IPS DF 19.7 (cell line): Measurements from ENCODE around the gene ZC2HC1B.
A peak's percentile ranks its signal among the peaks of the same experiment; 100 is the strongest.

Experiments
- DNase-seq: peaks from one replicate; pipeline ENCODE4 v3.0.0-alpha.2; 2013; ENCODE audit warnings: low read depth, low spot score

Gene ZC2HC1B

DNA sequence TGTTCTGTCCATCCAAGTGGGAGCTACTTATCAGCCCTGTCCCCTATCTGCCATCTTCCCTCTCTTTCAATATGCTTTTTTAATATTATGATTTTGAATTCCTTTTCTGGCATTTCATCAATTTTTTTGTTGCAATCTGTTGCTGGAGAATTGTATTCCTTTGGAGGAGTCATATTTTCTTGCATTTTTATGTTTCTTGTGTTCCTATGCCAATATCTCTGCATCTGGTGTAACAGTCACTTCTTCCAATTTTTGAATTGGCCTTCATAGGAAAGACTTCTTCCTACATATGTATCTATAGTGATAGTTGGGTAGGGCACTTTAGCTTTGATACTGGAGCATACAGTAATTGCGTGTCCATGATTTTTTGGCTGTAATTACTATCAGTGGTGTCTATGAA is 70.1 kb downstream of the ZC2HC1B start:
- no peak for DNase-seq

DNA sequence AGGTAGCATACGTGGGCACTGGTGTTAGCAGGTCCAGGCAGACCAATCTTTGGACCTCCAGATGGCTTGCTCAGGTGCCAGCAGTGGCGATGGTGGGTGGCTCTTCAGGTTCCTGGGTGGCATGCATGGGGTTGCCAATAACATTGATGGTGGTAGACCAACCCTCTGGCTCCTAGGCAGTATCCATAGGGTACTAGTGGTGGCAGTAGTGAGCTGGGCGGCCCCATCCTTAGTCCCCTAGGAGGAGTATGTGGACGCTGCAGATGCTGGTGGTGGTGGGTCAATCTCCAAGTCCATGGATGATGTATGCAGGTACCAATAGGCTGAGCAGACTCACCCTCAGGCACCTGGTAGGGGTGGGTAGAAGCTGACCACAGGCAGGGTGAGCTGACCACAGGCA is 70.6 kb downstream of the ZC2HC1B start:
- DNase-seq = no peak

DNA sequence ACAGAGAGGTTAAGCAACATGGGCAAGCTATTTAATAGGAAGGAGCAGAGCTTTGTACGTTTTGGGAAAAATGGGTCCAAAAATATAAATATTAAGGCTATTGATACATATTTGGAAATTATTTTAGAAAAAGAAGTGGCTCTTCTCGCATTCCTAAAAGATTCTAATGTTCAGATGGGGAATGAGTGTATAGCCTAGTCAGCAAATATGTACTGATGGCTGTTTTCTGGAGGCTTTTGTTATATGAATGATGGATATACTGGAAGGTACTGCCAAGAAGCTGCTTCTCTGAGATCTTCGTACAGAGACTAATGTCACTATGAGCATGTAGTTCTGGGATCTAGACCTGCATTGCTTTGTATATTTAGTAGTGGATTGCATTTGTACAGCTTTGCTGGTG is 72.1 kb downstream of the ZC2HC1B start:
- DNase-seq = no peak

DNA sequence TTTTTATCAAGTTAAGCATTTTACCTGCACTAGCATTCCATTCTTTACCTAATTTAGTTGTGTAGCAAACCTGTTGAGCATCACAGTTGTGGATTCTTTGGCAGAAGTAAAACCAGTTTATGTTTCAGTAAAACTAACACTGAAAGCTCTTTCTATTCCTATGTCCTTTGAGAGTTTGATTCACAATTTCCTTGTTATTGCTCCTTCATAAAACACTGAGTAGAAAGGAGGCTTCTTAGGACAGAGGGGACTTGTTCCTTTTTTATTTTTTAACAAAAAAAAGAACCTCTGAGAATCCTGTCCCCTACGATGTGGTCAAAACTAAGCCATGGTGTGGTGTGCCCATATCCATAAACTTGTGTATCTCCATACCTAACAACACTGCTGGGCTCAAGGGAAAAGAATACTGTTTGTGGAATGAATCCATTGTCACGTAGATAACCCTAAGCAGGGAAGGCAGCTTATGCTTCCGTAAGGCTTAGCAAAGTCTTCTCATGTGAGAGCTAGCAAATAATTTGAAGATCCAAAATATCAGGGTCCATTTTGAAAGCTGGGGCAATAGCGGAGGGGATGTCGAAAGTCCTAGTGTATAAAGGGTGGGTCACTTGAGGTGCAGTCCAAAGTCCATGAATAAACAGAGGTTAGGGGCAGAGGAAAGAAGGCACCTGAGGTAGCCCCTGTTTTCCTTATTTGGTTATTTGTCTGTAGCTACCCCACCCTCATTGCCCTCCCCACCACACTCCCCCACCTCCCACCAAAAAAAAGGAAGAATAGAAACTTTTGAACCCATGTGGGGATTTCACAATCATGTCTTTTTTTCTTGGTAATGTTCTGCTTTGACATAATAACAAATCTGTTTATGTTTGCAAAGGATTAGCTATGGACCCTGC is 72.7 kb downstream of the ZC2HC1B start:
- DNase-seq = no peak

DNA sequence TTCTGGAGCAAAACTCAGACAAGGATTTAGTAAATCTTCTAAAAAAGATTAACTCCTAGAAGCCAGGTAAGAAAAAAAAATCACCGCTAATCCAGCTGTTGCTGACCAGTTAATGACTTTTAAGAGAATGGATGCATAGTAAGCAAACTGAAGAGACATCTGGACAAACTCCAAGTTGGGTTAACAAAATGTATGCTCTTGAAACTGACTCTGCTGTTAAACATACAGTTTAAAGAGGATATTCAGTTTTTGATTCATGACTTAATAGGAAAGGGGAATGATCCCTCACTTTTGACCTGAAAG is 73.3 kb downstream of the ZC2HC1B start:
- no peak for DNase-seq

DNA sequence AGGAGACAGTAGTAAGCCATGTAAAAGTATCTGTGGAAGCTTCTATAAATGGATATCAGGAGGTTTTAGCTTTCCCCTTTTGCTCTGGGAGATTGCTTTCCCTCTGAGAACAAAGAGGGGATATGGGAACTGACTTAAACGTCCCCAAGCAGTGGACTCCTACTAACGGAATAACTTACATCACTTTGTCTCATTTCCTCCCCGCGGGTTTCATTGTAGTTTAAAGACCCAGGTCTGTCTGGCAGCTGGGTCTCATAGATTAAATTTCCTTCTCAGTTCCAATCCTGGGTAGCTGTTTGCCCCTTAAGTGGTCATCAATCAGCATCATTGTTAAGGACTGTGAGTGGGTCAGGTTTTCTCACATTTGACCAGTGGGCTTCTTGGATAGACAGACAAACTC is 75.1 kb downstream of the ZC2HC1B start:
- DNase-seq = no peak

DNA sequence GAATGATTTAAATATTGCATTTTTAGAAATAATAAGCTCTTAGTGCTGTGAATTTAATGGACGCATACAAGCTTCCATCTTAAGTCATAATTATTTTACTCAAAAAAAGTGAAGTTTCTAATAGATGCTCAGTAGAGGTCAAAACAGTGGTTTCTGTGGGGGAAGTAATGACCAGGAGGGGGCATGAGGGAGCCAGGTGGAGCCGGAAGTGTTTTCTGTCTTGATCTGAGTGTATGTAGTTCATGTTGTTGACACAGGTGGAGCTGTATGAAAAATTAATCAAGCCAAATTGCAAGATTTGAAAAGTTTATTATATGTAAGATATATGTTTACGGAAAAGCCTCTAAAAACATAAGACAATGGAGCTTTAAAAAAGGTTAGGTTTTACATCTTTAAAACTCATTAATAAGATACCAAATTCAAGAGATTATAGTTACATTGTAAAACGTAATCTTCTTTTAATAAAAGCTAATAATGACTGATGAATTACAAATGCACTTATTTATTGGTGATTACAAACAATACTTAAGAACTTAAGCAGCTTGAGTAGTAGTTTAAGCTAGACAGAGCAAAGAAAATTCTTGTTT is 75.8 kb downstream of the ZC2HC1B start:
- DNase-seq = no peak

DNA sequence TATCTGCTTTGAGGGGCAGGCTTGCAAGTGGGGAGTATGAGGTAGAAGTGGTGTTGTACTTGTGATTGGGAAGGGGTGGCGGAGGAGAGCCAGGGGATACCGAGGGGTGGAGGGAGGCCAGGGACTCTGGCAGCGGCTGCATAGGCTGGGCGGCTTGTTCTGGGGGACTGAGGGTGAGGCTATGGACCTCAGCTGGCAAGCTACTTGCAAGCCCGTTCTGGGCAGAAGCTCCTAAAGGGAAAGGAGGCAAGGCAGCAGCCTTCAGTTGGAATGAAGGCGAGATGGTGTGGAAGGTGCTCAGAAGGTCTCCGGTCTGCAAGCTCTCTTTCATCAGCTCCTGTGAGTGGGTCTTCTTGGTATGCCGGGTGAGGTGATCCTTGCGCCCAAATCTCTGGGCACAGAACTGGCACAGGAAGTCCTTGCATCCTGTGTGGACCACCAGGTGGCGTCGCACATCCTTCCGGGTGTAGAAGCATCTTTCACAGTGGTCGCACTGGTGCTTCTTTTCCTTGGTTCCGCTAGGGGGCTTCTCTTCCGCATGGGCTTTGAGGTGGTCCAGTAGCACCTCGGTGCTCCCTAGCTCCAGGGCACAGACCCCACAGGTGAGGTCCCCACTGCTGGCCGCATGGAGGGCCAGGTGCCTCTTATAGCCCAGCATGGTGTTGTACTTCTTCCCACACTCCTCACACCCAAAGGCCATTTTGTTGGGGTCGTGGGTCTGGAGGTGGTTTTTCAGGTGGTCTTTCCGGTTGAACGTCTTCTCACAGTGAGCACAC is 77.8 kb downstream of the ZC2HC1B start:
- DNase-seq = peak; percentile 86

DNA sequence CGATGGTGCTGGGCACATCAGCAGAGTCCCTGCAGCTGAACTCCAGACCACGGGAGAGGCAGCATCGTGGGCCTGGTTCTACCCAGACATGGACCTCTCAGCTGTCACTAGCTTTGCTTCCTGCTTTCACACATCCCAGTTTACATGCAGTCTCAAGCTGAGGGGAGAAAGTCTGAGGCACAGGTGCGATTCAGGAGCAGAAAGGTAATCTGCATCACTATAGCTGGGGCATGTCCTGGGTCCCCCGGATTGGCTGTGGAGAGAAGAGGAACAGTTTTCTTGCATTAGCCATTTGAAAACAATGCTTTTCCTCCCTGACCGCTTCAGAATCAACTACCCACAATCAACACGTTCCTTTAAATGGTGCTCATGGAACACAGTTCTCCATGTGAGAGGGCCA is 83.9 kb downstream of the ZC2HC1B start:
- no peak for DNase-seq

DNA sequence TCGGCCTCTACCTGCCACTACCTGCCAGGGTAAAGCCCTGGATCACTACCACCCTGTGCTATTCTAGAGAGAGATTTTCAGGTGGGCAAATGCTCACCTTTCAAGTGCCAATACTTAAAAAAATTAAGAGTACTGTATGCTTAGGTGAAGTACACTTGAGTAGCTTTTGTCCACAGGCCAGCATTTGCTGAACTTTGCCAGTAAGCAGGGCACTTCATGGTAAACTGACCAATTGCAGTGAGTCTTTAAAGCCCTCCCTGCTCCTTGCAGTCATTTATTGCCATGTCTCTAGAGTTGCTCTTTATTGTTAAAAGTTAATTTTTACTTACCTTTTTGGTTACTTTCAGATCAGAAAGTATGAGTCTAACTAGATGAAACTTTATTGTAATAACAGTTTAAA is 85.3 kb downstream of the ZC2HC1B start:
- no peak for DNase-seq

DNA sequence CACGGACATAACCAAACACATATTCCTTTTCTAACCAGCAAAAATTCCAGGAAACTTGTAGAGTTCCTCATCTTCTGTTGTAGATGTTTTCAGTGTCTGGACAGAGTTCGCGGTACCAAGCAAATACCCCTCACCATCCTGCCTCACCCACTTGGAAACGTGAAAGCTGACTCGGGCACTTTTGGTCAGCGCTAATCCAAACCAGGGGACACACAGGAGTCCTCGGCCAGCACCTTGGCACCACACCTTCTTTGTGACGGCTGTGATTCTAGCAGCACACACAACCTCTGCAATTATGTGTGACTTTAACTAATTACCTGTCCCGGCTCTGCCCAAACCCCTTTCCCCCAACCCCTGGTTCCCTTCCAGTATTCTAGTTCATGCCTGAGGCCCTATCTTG is 85.7 kb downstream of the ZC2HC1B start:
- DNase-seq = no peak

DNA sequence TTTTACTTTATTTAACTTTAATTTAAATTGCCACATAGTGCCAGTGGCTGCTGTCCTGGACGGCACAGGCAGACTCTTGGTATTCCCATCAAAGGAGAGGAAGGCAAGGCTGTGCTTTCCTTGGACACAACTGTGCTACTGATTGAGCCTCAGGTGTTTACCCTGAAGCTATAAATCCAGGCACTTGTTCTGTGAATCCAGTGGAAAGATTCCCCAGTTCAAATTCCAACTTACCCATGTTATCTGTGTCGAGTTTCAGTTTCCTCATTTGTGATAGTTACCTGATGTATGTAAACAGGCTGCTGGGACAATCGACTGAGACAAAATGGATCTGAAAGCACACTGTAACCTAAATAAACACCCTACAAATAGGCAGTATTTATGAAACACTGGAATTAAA is 86.6 kb downstream of the ZC2HC1B start:
- DNase-seq = no peak

DNA sequence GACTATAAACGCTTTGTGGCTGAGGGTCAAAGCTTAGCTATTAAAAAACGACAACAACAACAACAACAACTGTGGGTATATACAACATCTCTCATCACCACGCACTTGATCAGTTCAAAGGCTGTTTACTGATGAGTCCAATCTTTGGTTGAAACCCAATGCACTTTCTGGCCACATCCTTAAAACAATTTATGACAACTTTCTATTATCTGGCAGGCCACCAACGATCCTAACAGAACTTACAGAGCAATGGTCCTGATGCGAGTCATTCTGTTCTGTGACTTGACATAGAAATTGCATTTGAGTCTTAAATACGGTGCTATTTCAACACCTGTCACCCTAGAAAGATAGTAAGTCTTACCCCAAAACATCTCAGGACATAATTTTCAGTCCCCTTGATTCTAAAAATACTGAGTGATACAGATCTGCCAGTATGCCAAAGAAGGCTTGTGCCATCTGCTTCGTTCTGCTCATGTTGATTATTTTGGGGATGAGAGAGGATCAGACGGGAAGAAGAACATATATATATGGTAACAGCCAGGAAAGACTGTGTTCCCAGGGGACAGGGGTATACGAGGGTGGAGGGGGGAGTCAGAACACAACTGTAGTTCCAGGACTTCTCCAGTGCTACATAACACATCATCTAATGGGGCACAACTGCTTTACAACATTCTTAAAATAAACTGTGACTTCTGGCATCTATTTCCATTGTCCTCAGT is 87.9 kb downstream of the ZC2HC1B start:
- no peak for DNase-seq

DNA sequence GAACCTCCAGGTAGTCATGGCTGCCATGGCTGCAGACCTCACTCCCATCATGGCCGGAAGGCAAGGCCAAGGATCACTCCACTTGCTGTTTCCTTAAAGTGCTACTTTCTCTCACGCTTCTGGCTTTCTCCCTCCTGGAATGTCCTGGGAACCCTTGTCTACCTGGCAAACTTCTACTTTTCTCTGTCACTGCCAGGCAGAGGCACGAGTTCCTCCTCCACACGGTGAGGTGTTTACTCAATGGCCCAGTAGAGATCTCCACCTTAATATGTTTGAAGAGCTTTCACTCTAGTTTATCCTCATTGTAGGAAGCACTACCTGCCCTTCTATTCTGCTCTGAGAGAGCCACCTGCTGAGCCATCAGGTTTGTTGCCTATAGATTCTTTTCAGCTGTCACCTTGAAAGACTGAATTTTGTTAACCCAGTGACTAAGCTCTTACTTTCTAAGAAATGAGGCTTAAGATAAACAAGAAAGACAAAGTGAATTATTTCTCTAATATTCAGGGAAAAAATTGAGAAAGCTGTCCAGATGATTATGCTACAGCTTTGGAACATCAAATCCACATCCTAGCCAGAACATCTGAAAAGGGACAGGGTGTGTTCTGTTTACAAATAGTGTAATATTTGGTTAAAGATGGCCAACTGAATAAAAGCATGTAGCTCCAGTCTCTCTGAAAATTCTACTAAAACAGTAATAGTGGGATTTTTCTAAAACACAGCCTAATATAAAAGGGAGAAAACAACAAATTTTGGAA is 88.8 kb downstream of the ZC2HC1B start:
- DNase-seq = no peak

DNA sequence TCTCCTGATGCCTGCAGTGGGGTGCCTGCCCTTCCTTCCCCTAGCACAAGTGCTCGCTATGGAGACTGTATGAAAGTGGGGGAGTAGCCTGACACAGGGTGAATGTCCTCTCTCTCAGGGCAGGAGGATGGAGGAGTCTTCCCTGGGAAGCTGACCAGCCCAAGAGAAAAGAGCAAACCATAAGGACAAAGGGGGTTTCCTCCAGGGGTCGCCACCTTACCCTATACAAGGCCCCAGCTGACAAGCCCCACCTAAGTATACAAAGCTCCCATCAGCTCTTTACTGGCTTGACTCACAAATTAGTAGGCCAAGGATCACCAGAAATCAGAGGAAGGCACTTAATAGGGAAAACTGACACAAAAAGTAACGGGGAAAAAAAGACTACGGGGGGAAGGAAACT is 89.6 kb downstream of the ZC2HC1B start:
- DNase-seq = no peak

DNA sequence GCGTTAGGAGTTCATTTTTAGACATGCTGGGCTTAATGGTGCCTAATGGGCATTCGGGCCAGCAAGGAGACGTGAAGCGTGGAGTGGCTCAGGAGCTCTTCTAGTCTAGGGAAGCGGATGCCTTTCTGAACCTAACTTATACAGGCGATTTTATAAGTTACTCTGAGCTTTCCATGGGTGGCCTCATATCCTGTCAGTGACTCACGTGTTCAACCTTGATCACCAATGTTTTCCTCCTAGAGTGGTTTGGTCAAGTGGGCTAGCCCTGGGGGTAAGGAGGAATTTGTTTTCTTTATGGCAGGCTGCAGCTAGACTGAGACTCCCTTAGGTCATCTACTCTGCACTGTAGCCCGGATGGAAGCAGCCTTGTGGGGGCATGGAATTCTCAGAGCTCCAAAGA is 91.7 kb downstream of the ZC2HC1B start:
- no peak for DNase-seq

DNA sequence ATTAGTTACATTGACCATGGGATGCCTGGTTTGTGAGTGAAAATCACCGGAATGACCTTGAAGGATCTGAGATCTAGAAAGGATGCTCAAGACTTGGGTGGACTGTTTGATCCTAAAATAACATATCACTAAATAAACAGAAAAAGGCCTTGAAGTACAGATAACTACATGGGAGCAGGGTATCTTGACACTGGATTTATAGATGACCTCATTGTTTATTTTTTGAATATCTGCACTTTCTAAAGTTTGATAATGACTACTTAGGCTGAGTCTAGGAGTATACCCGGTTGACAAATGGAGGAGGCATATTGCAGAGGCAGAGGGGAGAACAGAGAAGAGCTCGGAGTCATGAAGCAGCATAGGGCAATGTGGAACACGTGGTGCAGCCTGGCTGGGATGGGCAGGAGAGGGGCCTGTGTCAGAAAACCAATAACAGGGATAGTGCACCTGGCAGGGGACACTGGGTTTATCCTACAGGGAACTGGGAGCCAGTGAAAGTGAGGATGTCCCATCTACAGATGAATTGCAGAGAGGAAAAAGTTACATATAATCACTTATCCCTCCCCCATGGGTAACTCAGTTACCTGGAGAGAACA is 93.5 kb downstream of the ZC2HC1B start:
- DNase-seq = no peak

DNA sequence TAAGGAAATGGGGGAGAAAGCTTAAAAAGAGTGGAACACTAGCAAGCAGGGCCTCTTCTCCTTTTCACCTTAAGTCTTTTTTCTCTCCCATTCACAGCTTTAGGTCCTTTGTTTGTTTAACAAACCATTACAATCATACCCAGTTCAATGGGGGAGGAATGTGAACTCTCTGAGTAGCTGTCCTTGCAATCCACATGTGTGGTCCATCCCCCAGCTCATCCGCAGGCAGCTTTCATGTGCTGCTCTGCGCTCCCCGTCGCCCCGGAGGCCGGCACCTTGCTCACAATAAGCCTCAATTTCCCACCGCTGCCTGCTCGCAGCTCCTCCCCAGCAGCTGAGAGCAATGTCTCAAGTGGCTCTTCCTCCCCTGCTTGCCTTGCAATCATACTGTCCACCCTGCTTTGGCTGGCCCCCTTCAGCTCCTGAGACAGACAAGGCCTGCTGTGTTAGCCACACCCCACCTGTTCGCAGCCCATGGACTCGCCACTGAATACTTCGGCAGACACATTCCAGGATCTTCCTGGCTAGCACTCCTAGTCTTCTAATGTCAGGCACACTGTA is 94.6 kb downstream of the ZC2HC1B start:
- peak; percentile 96 for DNase-seq

DNA sequence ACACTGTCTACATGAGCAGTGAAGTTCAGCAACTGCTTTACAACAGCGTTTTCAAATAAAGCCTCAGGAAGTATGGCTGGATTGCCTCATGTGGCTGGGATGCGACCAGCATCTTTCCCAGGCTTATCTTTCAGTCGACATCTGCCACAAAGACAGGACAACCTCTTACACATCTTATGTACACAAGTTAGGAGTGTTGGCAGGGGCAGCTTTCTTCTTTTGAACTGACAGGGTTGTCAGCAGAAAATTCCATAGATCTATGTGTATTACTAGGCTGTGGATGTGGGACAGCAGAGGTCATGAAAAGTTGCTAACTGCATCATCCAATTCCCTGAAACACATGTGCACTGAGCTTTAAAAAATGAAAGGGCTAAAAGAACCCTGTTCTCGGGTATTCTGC is 95.7 kb downstream of the ZC2HC1B start:
- no peak for DNase-seq

DNA sequence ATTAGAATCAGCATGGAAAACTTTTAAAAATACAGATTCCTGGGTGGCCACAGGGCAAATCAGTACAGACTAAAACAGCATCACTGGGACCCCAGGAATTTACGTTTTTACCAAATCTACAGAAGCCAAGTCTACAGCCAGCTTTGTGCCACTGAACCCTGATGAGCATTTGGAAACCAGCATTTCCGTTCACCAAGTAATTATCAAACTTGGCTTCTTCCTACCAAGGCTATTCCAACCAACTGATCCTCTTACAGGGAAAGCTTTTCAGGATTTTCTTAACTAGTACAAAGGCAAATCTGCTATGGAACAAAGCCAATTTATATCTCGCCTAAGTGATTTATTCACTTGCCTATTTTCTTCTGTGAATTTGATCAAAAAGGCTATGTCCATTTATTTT is 96.8 kb downstream of the ZC2HC1B start:
- DNase-seq = no peak
